IPS-11a (cell line): ENCODE data around the gene IFNGR1.
"Not testable (repeated sequence)": the region's sequence is repeated elsewhere in the genome, so short reads cannot be mapped to it uniquely, and the experiment has no call there.

Experiments used
- H3K4me3 ChIP-seq: one replicate; pipeline ENCODE4 v1.5.1; 2013; ENCODE audit warnings: low read depth, low read length, control low read depth

The IFNGR1 gene

DNA sequence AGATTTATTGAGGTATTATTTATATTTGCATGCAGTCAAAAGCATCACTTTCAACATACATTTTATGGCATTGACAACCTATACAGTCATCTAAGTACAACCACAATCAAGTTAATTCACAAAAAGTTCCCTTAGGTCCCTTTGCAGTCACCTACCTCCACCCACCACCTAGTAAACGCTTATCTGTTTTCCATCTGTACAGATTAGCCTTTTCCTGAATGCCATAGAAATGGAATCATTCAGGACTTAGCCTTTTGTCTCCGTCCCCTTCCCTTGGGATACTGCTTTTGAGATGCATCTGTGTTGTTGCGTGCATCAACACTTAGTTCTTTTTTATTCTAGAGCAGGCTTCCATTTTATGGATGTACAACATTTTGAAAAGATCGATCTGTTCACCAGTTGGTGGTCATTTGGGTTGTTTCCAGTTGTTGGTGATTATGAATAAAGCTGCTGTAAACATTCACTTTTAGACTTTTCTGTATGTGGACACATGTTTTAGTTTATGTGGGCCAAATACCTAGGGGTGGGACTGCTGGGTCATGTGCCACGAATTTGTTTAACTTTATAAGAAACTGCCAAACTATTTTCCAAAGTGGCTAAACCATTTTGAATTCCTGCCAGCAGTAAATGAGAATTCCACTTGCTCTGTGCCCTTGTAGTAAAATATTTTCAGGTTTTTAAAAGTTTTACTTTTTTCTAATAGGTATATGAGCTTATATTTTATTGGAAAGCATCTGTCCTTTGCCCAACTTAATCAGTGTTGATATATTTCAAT, 17.6 kb upstream of the IFNGR1 start:
- no peak overlapping the region for H3K4me3 ChIP-seq

DNA sequence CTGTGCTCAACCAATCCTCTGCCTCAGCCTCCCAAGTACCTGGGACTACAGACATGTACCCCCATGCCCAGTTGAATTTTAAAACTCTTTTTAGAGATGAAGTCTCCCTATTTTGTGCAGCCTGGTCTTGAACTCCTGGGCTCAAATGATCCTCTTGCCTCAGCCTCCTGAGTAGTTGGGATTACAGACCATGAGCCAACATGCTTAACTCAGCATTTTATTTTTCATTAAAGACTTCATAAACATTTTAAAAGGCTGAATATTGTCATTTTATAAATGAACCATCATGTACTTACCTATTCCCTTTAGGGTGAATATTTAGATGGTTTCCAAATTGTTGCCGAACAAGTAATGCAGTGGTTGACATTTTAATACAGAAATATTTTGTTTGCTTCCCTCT, 16.5 kb upstream of the IFNGR1 start:
- H3K4me3 ChIP-seq: no peak overlapping the region

DNA sequence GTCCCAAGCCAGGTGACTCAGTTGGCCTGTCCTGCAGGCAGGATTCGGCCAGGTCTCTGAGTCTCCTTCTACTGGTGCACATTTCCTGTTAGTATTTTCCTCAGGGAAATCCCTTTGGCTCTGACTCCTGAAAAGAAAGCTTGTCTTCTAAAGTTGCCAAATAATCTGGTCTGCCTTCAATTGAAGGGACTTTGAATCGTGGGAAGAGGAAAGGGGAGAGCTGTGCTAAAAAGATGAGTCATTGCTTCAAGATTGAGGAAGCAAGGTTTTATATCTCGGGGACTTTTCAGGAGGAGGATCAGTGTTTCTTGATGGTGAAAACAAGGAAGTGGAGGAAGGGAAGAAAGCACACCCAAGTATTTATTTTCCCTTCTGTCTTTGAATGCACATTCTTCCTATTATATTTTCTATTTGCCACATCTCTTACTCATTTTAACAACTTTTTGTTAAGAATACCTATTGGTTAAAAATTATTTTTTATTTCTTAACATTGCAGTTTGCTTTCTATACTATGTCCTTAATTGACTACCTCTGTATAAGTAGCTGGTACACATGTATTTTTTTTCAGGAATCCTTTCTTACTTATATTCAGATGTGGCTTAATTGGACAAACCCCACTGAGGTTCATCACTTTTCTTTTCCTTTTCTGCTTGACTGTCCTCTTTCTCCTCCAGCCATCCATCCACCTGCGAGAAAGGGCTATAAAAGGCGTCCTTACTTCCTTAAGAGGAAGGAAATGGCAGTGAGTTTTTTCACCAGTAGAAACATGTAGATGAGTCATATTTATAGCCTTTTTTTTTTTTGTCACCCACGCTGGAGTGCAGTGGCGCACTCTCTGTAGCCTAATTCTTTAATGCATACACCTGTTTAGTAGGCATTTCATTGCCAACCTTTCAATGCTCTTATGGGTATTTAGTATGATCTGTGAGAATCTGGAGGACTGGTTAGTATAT, 15.0 kb upstream of the IFNGR1 start:
- no peak overlapping the region for H3K4me3 ChIP-seq

DNA sequence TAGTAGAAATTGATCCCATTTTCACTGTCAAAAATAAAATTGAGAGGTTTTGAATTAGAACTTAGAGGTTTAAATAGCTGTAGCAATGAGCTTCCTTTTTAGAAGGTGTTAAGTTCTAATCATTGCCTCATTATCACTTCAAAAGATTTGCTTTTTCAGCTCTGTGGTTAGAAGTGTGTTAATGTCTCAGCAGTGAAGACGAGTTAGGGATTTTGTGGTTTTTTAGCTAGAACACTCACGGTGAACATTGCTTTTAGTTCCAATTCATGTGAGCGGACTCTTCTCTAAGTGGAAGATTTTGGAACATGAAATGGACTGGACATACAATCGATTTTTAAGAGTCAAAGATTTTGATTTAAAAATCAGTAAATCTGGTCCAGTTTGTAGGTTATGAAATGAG, 12.7 kb upstream of the IFNGR1 start:
- H3K4me3 ChIP-seq: no peak overlapping the region

DNA sequence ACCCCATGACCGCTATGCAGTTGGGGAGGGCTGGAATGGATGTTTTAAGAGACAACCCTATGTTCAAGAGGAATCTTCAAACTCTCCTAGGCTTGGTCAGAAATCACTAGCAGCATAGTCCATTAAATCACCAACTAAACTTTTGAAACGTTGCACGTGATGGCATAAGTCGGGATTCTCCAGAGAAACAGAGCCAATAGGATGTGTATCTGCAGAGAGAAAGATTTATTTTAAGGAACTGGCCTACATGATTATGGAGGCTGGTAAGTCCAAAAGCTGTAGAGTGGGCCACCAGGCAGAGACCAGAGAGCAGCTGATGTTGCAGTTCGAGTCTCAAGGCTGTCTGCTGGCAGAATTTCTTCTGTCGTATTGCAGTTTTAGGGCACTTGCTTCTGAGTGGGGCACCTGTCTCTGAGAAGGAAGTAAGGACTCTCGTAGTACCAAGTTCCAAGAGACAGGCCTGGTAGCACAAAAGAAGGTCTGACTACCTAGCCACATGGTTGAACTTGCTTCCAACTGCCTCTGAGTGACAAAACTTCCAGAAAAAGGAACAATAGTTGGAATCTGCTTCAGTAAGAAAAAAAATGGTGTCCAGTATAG, 11.9 kb upstream of the IFNGR1 start:
- H3K4me3 ChIP-seq: no peak overlapping the region

DNA sequence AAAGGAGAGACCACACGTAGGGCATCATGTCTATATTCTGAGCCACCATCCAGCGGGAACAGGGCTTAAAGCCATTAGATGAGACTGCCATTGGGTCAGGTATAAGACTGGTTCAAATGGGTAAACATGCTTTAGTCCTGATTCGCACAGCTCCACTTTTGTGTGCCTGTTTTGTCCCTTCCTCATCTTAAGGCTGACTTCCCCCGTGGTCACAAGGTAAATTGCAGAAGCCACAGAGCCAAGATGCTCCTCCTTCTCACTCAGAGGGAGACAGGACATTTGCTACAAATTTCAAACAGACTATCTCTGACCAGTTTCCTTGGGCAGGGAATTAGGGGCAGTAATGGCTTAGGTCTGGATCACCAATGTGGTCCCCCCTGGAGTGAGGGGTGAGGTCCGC, 11.4 kb upstream of the IFNGR1 start:
- H3K4me3 ChIP-seq: no peak overlapping the region

DNA sequence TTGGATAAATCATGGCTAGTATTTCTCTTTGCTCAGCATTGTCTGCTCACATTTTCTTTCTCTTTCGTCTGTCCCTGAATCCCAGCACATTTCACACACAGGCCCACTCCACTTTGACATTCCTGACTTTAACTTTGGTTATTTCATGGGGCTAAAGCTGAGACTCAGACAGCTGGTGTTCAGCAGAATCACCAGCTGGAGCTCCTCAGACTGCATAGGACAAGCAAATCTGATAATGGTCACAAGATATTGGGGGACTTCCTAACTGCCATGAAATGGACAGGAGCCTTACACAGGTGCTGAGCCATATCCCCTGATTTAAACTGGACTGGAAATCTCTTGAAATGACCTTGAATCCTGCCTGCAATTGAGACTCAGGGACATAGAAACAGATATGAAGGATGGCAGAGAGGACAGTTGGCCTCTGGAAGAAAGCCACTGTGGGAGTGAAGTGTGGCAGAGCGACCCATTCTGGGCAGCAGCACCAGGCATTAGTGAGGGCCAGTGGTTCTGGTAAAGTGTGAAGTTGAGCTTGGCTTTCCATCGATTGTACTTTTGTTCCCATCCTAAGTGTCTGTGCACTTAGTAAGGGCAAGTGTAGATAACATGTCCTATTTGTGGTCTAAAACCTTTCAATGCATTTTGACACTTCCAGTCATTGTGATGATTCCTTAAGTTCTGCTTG, 10.0 kb upstream of the IFNGR1 start:
- no peak overlapping the region for H3K4me3 ChIP-seq

DNA sequence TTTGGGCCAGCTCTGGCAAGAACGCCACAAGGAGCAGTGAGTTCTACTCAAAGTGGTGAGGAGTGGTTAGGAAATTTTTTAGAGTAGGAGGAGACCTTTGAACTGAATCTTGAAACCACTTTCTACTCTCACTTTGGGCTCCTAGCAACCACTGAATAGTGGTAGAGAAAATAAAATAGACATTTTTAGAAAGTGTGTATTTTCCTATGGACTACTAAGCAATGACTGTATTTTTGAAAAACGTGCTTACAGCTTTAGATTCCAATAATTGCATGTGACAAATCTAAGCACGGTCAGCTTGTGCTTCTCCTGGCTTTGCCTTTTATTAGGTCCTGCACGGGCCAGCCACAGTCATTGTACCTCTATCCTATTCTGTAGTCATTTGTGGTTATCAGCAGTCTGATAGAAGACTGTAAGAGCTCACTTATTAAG, 8.7 kb upstream of the IFNGR1 start:
- no peak overlapping the region for H3K4me3 ChIP-seq

DNA sequence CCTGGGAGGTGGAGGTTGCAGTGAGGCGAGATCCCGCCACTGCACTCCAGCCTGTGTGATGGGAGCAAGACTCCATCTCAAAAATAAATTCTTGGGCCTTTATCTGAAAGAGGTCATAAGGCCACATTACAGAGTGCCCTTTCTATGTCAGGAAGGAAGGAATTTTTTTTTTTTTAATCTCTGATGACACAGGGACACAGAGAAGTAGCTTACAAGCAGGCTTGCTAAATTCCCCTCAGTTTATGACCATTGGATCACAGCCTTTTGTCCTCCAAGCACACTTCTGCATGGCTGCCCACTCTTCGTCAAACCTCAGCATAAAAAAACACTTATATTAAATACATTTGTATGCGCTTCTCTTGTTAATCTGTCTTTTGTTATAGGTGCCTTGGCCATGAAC, 7.5 kb upstream of the IFNGR1 start:
- no peak overlapping the region for H3K4me3 ChIP-seq

DNA sequence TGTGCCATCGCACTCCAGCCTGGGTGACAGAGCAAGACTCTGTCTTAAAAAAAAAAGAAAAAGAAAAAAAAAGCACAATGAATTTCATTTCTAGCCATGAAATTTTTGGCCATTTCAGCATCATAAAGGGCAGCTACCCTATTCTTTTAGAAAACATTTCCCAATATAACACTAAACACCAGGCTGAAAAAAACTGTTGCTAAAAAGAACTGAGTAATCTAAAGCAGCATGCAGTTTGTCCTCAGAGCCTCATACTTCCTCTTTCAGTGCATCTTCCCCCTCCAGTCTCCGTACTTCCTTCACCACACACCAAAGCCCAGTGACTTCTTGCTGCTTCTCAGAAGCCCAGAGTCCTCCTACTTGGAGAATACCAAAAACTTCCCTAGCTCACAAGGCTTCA, 5.6 kb upstream of the IFNGR1 start:
- H3K4me3 ChIP-seq: no peak overlapping the region

DNA sequence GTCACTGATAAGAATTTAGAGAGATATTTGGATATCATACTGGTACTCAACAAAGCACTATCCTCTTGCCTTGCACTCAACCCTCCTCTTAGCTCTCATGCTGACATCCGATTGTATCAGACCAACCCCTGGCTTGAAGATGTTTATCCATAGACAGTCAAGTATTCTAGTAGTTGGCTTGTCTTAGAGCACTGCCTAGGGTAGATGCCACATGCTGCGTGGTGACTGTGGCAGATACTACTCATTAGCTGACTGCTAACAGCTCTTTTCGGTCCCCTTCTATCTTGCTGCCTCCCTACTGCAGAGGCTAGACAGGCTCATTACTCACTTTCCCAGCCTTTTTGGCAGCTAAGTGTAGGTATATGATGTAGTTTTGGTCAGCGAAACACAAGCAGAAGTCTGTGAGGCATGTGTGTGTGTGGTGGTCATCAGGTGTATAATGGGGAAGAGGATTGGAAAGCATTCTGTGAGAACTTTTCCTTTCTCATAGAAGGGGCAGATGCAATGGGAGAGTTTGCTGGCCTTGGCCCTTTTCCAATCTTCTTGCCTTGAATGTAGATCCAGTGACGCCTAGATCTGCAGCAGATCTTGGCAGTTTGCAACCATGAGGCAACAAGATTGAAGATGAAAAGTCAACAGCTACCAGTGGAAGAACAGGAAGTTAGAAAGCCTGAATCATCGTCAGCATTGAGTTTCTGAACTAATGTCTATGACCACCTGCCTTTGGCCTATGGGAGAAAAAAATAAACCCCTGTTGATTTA, 4.4 kb upstream of the IFNGR1 start:
- H3K4me3 ChIP-seq: no peak overlapping the region

DNA sequence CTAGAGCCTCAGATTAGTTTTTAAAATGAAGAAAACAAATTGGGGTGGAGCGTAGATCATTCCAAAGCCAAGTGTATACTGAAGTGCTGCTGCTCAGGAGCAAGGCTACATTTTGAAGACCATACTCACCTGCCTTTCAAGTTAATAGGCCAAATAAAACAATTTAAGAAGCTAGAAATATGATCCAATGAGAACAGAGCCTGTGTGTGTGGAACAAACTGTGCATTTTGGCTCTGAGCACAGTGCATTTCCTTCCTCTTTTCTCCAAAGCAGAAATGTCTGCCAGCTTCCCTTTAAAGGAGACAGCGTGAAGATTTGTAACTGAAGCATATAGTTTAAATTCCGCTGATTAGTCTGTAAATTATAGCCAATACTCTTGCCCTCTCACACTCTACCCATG, 3.2 kb upstream of the IFNGR1 start:
- no peak overlapping the region for H3K4me3 ChIP-seq

DNA sequence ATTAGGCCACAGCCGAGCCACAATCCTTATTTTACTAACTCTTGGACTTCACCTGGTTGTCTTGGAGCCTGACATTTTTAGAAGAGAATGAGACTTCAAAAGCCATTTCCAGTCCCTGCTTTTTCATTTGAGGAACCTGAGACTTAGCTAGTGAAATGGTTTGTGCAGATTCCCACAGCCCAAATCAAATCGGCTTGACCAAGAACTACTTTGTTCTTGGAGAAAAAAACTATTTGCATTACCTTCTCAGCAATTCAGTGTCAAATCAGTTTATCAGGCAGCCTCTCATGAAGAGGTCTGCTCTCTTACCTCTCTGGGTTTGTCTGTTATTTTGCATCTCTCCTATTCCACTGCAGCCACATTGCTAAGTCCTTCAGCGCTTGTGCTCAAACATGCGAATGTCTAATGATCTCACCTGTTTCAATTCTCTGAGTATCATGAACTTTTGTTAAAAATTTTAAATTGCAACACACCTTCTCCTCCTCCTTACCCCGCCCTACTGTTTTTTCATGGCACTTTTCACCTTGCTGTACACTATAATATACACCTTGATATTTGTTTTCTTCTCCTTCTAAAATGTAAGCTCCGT, 573 bp upstream of the IFNGR1 start:
- peak overlapping the region; percentile 95 for H3K4me3 ChIP-seq

DNA sequence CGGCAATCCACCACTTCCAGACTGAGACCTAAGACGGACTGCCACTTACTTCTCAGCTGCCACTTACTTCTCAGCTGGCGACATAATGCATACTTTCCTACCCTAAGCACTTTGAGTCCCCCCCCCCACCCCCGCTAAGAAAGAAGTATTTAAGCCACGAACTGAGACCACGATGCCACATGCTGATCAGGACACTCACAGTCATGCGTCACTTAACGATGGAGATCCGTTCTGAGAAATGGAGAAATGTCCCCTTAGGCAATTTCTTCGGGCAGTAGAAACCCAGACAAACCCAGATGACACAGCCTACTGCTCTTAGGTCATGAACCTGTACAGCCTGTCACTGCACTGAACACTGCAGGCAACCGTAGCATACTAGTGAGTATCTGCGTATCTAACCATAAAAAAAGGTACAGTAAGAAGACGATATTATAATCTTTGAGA, 690 bp downstream of the IFNGR1 start:
- H3K4me3 ChIP-seq: peak overlapping the region; percentile 95

DNA sequence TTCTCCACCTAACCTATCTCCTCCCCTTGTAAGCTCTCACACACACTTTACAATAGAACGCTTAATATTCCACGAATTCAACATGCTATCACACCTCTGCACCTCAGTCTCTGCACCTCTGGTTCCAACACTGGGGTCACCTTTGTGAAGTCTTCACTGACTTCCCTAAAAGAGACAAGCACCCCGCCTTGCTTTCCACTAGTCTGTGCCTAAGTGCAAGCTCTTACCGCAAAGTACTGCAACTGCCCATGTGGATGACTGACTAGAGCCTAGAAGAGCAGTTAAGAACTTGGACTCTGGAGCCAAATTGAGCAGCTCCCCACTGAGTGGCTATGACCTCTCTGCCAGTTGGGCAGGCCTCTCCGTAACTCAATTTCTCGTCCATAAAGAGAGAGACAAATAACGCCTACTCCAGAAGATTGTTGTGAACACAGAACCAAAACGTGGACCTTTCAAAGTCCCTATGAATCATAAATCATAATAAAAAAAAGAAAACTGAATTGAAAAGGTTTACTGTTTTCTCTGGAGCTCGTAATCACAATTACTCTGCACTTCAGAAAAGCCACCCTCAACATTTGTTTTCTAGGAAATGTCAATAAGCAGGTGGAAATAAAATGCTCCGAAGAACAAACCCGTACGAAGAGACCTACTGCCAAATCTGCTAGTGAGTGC, 1.2 kb downstream of the IFNGR1 start:
- peak overlapping the region; percentile 95 for H3K4me3 ChIP-seq

DNA sequence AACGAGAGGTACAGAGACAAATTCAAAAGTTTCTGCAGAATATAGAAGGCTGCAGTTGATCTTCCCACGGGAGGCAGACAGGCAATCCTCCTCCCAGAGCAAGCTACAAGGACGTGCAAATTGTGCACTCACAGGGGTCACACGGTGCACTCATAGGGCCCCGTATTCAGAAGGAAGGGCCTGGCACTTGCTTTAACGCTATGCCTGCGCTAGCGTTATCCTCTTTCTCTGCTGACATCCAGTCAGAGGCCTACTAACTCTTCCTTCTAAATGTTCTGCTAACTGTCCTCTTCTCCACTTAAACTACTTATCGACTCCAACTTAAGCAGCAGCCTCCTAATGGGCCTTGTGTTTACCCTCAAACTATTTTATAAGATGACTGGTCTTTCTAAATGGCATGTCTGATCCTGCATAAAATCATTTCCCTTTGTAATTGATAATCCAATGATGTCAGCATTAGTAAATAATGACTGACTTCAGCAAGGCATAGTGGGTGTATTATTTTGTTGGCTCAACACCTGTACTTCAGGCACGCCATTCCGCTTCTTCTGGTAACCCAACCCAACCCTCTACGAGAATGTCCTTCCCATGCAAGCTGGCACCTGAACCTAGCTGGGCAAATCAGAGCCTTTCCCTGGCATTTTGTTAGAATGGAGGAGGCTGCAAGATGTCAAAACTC, 2.2 kb downstream of the IFNGR1 start:
- no peak overlapping the region for H3K4me3 ChIP-seq

DNA sequence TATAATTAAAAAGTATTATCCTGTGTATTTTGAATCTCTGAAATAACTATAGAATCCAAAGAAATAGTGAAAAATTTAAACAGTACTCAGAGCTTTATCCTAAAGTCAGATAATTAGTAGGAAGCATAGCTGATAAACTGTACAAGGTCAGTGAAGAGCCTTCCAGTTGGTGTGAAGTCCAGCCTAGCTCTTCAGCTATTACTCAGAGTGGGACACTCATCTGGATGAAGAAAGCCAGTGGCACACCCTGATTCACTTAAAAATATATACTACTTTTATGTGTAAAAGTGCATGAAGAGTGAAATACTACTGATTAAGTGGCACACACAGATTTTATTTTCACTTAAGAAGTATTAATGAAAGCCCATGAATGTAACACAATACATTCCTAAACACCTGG, 3.1 kb downstream of the IFNGR1 start:
- H3K4me3 ChIP-seq: no peak overlapping the region

DNA sequence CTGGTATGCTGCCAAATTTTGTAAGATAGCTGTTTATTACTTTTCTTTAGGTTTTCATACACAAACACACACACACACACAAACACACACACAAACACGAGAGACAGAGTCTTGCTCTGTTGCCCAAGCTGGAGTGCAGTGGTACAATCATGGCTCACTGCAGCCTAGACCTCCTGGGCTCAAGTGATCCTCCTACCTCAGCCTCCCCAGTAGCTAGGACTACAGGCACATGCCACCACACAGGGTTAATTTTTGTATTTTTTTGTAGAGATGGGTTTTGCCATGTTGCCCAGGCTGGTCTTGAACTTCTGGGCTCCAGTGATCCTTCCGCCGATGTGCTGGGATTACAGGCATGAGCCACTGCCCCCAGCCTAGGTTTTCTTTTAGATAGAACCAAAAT, 3.6 kb downstream of the IFNGR1 start:
- not testable (repeated sequence) for H3K4me3 ChIP-seq

DNA sequence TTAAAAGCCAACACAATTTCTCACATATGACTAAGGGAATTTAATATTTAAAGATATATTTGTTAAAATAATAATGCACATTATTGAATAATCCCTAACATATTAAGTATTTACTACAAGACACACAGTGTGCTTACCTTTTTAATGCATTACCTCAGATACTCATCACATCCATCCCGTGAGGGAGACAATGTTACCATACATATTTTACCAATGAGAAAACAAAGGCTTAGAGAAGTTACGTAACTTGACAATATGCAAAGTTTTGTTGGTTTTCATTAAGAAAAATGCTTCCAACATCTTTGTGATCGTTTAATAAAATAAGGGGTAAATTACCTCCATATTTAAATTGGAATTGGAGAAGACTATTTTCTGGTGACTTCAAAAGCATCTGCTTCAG, 4.3 kb downstream of the IFNGR1 start:
- no peak overlapping the region for H3K4me3 ChIP-seq
